HG03442 (cell line): Measurements from ENCODE around the gene ABLIM2.

Experiments used
- ATAC-seq: cut with Tn5 transposase; IDR thresholded peaks from one replicate; pipeline ENCODE4 v1.9.1; 2021; ENCODE audit warnings: mild to moderate bottlenecking, moderate library complexity; ENCODE audit not compliant: unreplicated experiment

The ABLIM2 gene

DNA sequence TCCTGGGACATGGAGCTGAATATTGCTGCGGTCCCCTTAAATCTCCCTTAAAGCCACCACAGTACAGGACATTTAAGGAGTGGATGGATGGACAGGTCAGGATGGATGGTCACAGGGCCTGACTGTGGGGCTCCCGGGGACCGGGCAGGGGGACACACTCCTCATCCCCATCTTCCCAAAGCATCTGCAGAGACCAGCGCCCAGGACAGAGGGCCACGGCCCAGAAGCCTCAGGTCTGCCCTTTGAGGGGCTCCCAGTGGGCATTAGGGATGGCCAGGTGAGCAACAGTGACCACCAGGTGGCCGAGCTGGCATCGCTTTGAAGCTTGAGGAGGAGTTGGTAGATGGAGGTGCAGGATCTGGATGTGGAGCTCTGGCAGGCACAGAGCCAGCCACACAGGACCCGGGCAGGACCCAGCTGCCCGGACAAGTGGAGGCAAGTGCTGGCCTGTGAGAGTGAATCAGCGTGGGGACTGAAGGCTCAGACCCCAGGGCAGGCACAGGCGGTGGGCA is 51.4 kb downstream of the ABLIM2 start:
- no peak for ATAC-seq

- ATAC-seq = no peak
Observed at GRCh38 chr4:8106451-8107025, 52.1 kb downstream of the ABLIM2 start.

GRCh38 chr4:8105306-8106100 is 53.1 kb downstream of the ABLIM2 start:
- ATAC-seq = no peak

DNA sequence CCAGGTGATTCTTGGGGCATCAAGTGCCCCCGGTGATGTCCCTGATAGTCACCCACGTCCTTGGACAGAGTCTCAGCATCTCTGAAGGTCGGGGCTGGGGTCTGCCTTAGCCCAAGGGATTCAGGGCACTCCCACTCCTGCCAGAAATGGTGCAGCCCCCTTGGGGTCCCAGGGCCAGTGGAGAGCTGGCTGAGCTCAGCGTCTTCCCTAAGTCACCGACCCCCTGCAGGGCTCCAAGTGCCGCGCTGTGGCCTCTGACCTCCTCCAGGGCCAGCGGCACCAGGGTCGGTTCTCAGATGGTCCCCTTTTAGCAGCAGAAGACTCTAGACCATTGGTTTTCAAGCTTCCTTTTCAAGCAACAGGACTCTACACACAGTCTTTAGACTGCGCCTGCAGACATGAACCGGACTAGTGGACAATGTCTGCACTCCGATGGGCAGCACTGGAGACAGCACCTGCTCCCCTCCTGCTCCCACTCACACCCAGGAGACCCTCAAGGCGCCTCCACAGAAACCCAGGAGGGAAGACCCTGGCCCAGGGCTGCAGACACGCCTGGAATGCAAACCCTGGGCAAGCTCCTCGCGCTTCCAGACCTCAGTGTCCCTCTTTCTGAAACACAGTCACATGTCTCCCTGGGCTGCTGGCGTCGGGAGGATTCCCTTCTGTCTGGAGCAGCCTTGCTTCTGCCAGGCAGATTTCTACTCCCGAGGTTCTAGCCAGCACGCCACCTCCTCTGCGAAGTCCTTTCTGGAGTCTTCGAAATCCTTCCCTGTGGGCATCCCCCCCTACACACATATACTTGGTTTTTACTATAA is 53.9 kb downstream of the ABLIM2 start:
- ATAC-seq = no peak

DNA sequence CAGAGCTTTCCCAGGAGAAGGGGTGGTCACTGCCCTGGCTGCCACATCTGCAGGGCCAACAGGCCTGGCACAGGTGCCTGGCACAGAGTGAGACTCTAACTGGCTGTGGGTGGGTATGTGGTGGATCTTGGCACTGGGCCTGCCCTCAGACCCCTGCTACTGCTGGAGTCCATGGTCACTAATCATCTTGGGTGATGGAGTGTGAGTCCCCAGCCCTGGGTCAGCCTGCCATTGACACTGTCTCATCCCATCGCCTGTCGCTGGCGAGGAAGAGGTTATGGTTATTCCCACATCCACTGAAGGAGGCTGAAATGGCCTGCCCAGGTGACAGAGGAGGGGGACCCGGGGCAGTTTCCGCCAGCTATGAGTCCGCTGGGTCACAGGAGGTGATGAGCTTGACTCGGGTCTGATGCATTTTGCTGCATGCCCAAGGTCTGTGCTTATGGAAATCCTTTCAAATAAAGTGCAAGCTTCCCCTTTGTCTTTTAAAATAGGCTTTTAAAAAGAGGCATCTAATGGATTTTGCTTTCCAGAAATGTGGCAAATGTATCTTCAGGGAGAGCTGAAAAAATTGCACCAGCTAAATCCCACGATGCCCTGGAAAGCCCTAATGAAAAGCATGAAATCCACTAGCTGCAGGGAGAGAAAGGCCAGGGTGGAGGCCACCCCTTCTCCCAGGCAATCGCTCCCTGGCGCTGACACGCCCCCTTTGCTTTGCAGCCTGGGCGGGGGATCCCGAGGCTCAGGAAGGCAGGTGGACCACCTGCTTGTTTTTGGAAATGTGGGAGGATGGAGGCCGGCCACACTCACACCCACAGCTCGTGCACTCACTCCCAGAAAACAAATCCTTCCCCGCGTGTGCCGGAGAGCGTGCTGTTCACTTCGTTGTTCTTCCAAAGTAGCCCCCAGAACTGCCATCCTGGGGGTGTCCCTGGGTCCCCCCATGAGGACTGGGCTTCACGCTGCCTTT is 54.9 kb downstream of the ABLIM2 start:
- ATAC-seq = no peak

GRCh38 chr4:8102831-8103230 is 55.8 kb downstream of the ABLIM2 start:
- no peak for ATAC-seq

DNA sequence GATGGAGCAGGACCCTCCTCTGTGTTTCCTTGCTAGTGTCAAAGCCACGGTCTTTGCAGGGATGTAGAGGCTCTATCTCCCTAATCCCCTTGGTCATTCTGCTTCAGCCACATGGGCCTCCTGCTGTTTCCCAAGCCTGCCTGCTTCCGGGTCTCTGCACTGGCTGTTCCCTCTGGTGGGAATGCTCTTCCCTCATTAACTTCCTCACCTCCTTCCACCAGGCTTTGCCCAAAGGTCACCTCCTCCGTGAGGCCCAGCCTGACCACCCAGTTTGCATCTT is 56.6 kb downstream of the ABLIM2 start:
- no peak for ATAC-seq

DNA sequence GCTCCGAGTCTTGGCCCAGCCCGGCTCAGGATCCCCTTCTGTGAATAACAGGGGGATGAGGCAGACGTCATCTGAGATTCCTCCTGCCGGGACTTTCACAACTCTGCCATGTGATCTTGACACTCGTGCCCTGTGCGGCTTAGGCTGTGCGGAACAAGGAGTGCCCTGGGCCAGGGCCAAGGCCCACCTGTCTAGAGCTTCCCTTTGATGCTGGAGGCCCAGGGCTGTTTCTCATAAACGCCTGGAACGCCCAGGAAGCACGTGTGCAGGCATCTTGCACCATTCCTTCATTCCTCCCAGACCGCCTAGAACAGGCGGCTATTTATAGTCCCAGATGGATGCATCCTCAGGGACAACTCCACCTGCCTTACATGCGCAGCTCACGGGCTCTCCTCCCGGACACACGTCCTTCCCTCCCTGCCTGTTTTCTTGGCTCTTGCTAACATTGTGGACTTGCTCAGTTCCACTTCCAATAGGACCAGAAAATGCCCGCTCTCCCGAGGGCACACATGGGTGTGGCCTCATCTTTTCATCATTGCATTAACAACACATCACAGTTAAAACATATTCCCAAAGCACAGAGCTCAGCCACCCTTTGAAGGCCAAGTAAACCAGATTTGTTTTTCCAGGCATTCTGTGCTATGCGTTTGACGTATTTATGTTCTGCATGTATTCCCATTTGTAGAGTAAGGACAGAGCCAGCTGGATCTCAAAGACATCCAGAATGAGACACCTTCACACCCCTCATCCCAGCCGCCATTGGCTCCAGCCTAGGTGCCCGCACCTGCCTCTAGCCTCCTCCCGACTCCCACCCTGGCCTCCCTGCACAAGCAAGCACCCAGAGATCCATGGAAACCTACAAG is 57.2 kb downstream of the ABLIM2 start:
- ATAC-seq = no peak

GRCh38 chr4:8099981-8100464 is 58.6 kb downstream of the ABLIM2 start:
- no peak for ATAC-seq

DNA sequence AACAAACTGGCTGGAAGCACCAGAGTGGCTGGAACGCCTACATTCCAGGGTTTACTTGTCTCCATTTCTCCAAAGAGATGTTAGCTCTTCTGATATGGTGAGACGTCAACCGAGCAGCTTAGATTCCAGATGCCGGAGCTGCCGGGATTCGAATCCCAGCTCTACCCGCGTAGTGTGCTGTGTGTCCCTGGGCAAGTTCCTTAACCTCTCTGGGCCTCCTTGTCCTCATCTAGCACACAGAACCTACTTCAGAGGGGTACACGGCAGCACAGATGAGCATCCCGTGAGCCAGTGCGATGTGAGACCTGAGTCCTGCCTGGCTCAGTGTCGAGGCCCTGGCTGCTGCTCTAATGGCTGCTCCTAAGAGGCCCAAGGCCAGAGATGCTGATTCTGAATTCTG is 60.1 kb downstream of the ABLIM2 start:
- ATAC-seq = no peak

GRCh38 chr4:8097721-8098345 is 60.8 kb downstream of the ABLIM2 start:
- no peak for ATAC-seq

- no peak for ATAC-seq
Observed at GRCh38 chr4:8097141-8097541, 61.5 kb downstream of the ABLIM2 start.

DNA sequence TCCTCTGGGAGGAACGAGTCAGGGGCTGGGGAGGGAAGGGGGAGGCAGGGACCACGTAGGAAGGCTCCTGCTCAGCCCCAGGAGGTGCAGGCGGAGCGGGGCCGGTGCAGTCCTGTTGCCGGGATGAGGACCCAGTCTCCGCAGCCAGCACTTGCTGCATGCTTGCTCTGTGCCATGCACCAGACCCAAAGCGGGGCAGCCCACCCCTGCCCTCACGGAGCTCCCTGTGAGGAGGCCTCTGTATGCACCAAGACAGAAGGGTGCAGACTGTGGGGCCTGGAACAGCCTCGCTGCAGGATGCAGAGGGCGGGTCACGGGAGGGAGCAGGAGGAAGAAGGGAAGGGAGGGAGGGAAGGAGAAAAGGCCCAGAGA is 61.9 kb downstream of the ABLIM2 start:
- ATAC-seq = no peak

DNA sequence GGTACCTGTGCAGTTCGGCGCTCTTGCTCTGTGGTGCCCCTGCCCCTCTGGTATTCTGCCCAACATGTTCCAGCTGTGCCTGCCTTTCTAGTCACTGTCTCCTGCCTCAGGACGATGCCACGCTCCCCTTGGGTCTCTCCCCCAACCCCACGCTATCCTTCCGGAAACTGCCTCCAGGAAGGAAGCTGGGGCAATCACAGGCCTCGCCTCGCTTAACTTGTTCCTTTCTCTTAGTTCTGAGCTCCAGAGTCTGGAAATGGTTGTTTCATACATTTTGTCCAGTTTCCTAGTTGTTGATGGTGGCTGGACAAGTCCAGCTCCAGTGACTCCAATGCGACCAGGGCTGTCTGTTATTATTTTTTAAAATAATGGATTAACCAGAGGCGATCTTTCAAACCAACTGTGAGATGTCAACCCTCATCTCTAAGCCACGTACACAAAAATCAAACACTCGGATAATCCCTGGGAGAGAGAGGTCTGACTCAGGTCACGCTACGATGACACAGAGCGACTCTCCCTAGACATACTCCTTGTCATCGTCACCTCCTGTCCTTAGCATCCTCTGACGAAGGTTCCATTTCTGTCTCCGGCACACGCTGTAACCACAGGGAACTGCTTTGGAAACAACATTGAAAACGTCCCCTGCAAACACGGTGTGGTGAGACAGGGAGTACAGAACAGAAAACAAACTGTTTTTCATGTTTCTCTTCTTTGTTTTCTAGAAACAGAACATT is 62.5 kb downstream of the ABLIM2 start:
- no peak for ATAC-seq

DNA sequence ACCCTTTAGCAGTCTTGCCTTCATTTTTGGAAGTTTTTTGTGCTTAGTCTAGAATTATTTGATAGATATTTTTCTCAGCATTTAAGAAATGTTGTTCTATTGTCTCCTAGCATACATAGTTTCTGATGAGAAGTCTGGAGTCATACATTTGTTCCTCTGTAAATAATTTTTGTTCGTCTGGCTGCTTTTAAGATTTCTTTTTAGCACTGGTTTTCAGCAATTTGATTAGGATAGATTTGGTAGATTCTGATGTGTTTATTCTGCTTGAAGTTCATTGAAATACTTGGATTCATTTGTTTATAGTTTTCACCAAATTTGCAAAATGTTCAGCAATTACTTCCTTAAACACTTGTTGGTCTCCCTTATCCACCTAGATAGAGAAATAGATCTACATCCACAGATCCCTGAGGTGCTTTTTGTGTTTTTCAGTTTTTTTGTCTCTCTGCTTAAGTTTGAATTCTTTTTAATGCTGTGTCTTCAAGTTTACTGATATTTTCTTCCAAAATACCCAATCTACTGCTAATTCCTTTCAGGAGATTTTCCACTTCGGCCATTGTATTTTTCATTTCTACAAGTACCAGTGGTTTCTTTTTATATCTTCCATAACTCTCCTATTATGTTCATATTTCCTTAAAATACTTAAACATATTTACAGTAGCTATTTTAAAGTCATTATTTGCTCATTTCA is 64.9 kb downstream of the ABLIM2 start:
- ATAC-seq = no peak

DNA sequence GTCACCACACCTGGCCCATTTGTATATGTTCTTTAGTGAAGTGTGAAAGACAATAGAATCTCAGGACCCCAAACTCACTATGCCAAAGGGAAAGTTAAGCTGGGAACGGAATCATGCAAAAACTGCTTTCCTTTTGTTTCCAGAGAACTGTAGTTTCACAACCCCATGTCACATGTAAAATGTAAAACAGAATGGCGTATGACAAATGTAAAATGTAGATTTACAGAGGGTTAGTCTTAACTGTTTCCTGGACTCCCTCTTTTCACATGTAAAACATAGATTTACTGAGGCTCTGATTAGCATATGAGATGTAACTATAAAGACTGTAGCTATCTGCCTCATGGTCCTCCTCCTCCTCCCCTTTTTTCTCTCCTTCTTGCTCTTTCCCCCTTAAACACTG is 66.3 kb downstream of the ABLIM2 start:
- no peak for ATAC-seq

GRCh38 chr4:8090744-8091301 is 67.8 kb downstream of the ABLIM2 start:
- ATAC-seq = no peak

DNA sequence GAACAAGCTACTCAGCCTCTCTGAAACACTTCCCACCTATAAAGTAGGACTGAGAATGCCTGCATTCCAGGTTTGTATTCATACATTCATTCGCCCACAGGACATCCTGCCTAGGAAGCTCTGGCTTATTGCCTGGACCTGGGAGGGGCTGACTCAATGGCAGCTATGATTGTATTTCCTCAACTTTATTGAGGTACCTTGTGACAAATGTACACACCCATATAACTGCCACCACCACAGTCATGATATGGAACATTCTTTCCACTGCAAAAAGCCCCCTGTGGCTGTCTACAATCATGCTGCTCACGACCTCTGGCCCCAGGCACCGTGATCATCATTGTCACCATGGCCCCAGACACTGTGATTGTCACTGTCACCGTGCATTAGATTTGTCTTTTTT is 68.3 kb downstream of the ABLIM2 start:
- ATAC-seq = no peak
